Smooth muscle cell (in vitro differentiated cells): ENCODE data around the gene KCNQ1. TPM values are rescaled to one million over a fixed set of nuclear protein-coding genes. Genes with fewer than 3 reads are reported as not detected.
A peak's percentile ranks its signal among the peaks of the same experiment; 100 is the strongest.

Experiments used
- DNase-seq: peaks from one replicate; lab custom pipeline; 2025; ENCODE audit not compliant: unreplicated experiment; lab: John Stamatoyannopoulos, UW
- H2AFZ ChIP-seq: fragments of 200-600 bp; sonication (generic); 2 replicates; pipeline ENCODE4 v1.6.0; 2016; ENCODE audit warnings: antibody characterized with exemption, low read depth, mild to moderate bottlenecking
- H3F3A ChIP-seq: fragments of 200-600 bp; sonication (generic); 2 replicates; pipeline ENCODE4 v1.6.0; 2017; ENCODE audit warnings: antibody characterized with exemption, low read depth
- H3K27ac ChIP-seq: fragments of 200-600 bp; sonication (generic); 2 replicates; pipeline ENCODE4 v1.5.1; 2016; ENCODE audit warnings: low read depth, mild to moderate bottlenecking
- H3K27me3 ChIP-seq: fragments of 200-600 bp; sonication (generic); 2 replicates; pipeline ENCODE4 v1.6.1; 2016; ENCODE audit warnings: low read depth, mild to moderate bottlenecking
- H3K36me3 ChIP-seq: fragments of 200-600 bp; sonication (generic); 2 replicates; pipeline ENCODE4 v1.5.1; 2016; ENCODE audit warnings: low read depth
- H3K4me1 ChIP-seq: fragments of 200-600 bp; sonication (generic); 2 replicates; pipeline ENCODE4 v1.5.1; 2016; ENCODE audit warnings: low read depth
- H3K4me2 ChIP-seq: fragments of 200-600 bp; sonication (generic); 2 replicates; pipeline ENCODE4 v1.6.0; 2016; ENCODE audit warnings: mild to moderate bottlenecking
- H3K4me3 ChIP-seq: fragments of 200-600 bp; sonication (generic); 2 replicates; pipeline ENCODE4 v1.5.1; 2016; ENCODE audit warnings: mild to moderate bottlenecking
- H3K79me2 ChIP-seq: fragments of 200-600 bp; sonication (generic); 2 replicates; pipeline ENCODE4 v1.6.0; 2016; ENCODE audit warnings: low read depth, mild to moderate bottlenecking
- H3K9ac ChIP-seq: fragments of 200-600 bp; sonication (generic); 2 replicates; pipeline ENCODE4 v1.6.0; 2016; ENCODE audit warnings: low read depth
- H3K9me3 ChIP-seq: fragments of 200-600 bp; sonication (generic); replicated peaks from 2 replicates; pipeline ENCODE4 v1.5.1; 2016; ENCODE audit warnings: low read depth
- H4K20me1 ChIP-seq: fragments of 200-600 bp; sonication (generic); 2 replicates; pipeline ENCODE4 v1.6.0; 2016; ENCODE audit warnings: low read depth
- WGBS: methylation state at CpG from one replicate; pipeline ENCODE4 v1.1.7; 2016; ENCODE audit warnings: low lambda C conversion rate; 5-methylcytosine and 5-hydroxymethylcytosine counted together
- polyA plus RNA-seq: library from polyadenylated mRNA; unstranded; fragments of >200 nt; fragmentation: Nextera tagmentation; extraction: Ambion mirVana; gene quantifications from 2 replicates; pipeline ENCODE4 v1.2.1, GENCODE V29; 2016
- total RNA-seq: library from RNA; depleted of rRNA; stranded (reverse); fragments of >200 nt; gene quantifications from 2 replicates; pipeline ENCODE4 v1.2.3, GENCODE V29; 2014
- TF ChIP-seq, protein P1 (sequence below): fragments of 200-600 bp; sonication (generic); IDR thresholded peaks from 2 replicates; pipeline ENCODE4 v1.5.1; 2017; ENCODE audit warnings: borderline replicate concordance, mild to moderate bottlenecking, antibody characterized with exemption; ENCODE audit not compliant: insufficient read depth, poor library complexity, severe bottlenecking

The KCNQ1 gene
- total and polyA plus RNA-seq, 2 experiments from 2014 or later, result 1.3 to 2.3 TPM

DNA sequence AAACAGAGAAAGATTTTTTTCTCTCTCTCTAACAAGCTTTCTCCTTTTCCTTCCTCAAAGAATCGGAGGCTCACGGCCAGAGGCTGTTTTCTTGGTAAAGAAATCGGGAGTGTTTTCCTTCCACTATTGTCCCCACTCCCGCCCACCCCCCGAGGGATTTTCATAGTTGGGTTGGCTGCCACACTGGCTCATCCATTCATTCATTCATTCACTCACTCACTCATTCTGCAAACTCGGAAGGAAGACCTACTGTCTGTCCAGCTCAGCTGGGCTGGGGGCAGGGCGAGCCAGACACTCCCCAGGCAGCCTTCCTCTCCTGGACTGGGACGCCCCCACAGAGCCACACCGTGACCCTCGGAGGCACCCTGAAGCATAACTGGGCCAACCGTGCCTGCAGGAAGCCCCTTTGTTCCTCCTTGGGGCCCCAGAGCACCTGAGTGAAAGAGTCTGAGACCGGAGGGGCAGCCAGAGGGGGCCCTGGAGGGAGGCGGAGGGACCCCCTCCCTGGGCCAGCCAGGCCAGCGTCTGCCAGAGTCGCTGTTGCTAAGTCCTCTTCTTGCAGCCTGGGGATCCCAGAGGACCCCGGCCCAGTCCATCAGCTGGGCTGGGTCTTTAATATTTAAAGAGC, 423.8 kb downstream of the KCNQ1 start:
- DNase-seq, result no peak
- Histone ChIP-seq H4K20me1 (no peaks in the 10 kb centered on the region), H3K9ac (no peak overlapping the region), H2AFZ (peak overlapping the region; percentile 51), H3K27ac (no peak overlapping the region), H3K4me2 (peak overlapping the region; percentile 79), H3K79me2 (no peaks in the 10 kb centered on the region), H3K4me1 (peaks cover 9% of the 10 kb centered on the region), H3F3A (no peaks in the 10 kb centered on the region), H3K36me3 (no peaks in the 10 kb centered on the region), H3K9me3 (no peaks in the 10 kb centered on the region), H3K4me3 (peak overlapping the region; percentile 31), H3K27me3 (peaks cover 38% of the 10 kb centered on the region)
- TF ChIP-seq, protein P1, sequence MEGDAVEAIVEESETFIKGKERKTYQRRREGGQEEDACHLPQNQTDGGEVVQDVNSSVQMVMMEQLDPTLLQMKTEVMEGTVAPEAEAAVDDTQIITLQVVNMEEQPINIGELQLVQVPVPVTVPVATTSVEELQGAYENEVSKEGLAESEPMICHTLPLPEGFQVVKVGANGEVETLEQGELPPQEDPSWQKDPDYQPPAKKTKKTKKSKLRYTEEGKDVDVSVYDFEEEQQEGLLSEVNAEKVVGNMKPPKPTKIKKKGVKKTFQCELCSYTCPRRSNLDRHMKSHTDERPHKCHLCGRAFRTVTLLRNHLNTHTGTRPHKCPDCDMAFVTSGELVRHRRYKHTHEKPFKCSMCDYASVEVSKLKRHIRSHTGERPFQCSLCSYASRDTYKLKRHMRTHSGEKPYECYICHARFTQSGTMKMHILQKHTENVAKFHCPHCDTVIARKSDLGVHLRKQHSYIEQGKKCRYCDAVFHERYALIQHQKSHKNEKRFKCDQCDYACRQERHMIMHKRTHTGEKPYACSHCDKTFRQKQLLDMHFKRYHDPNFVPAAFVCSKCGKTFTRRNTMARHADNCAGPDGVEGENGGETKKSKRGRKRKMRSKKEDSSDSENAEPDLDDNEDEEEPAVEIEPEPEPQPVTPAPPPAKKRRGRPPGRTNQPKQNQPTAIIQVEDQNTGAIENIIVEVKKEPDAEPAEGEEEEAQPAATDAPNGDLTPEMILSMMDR, result no peak
- 29% methylated on average over 15 of the region's 16 CpGs for WGBS

DNA sequence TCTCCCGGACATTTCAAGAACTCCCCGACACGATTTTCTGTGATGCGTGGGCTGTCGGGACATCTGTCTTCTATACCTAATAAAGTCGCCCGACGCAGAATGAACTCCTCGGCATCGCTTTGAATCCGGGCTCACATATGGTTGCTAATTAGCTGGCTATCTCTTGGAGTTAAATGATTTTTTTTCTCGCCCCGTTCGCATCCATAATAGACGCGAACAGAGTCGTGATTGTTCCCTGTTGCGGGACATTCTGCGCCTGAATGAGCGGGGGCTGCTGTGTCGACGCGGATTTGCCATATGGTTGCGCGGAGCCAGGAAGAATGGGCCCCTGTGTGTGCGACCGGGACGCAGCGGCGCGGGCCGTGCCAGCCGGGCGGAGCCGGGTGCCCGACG, 424.3 kb downstream of the KCNQ1 start:
- no peak for DNase-seq
- Histone ChIP-seq H3K4me1 (peaks cover 8% of the 10 kb centered on the region), H2AFZ (no peak overlapping the region), H3K4me3 (no peak overlapping the region), H3K27ac (no peak overlapping the region), H4K20me1 (no peaks in the 10 kb centered on the region), H3F3A (no peaks in the 10 kb centered on the region), H3K9ac (no peak overlapping the region), H3K9me3 (no peaks in the 10 kb centered on the region), H3K79me2 (no peaks in the 10 kb centered on the region), H3K36me3 (no peaks in the 10 kb centered on the region), H3K4me2 (peak overlapping the region; percentile 79), H3K27me3 (peaks cover 38% of the 10 kb centered on the region)
- 21% methylated on average over 37 of the region's 37 CpGs for WGBS
- TF ChIP-seq, protein P1, result no peak

DNA sequence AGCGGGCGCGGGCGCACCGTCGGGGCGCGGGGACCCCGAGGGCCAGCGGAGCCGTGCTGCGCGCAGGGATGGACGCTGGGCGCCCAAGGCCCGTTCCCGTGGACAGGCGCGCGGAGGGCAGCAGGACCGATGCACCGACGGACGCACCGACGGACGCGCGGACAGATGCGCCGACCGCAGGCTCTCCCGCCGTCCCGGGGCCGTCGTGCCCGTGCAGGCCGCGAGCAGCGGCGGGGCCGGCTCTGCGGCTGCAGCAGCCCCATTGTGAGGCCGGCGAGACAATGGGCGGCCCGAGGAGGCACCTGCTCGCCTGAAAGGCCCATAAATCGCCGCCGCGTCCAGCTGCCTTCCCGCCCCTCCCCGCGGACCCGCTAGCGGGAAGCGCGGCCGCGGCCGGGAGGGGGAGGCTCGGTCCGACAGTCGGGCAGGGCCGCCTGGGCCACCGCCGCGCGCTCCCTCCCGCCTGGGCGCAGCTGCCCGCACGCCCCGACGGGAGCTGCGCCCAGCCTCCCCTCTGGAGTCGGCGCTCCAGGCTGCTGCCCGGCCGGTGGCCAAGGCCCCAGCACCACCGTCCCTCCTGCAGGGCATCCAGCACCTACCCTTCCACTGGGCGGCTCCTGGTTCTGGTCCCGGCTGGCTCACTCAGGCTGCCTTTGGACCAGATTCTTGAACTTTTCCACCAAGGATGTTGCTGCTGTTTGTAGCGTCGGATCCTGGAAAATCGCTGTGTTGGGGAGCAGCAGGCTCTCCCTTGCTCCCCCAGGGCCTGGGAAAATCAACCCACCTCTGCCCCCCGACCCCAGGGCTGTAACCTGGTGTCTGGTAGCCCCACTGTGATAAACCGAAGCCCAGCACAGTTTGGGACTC, 425.0 kb downstream of the KCNQ1 start:
- H3K4me1 ChIP-seq, result peaks cover 8% of the 10 kb centered on the region
- H3K4me3 ChIP-seq, result no peak overlapping the region
- H3K36me3 ChIP-seq, result no peaks in the 10 kb centered on the region
- H3K9me3 ChIP-seq, result no peaks in the 10 kb centered on the region
- no peak overlapping the region for H3K9ac ChIP-seq
- no peaks in the 10 kb centered on the region for H3K79me2 ChIP-seq
- no peak for DNase-seq
- H2AFZ ChIP-seq, result no peak overlapping the region
- no peak overlapping the region for H3K4me2 ChIP-seq
- H3K27ac ChIP-seq, result no peak overlapping the region
- no peaks in the 10 kb centered on the region for H4K20me1 ChIP-seq
- TF ChIP-seq, protein P1, result no peak
- H3K27me3 ChIP-seq, result peaks cover 38% of the 10 kb centered on the region
- WGBS, result 26% methylated on average over 77 of the region's 90 CpGs
- no peaks in the 10 kb centered on the region for H3F3A ChIP-seq
